ENCODE measurements around the gene HEPN1.

HEPN1 gene

GRCh38 chr11:124918950-124919349, at the start of gene HEPN1:
Gene HEPN1 (plus strand): TSS chr11:124919250.
- Histone ChIP-seq H3K27ac (ENCODE audit: low read length) (no peak within 1 kb of the TSS), H3K9me3 (ENCODE audit: control insufficient read depth in 1 of 2, low read length in 2 of 2) (no peaks in the 10 kb centered on the region), H3K27me3 (ENCODE audit: low read depth, low read length) (no peaks in the 10 kb centered on the region), H3K4me3 (ENCODE audit: low read depth in 1 of 2, low read length in 2 of 2) (no peak within 1 kb of the TSS), H3K4me1 (ENCODE audit: control insufficient read depth in 1 of 2, insufficient read depth in 2 of 2, low read length in 2 of 2) (peaks cover 0 to 12% of the 10 kb centered on the region in 2 donors), H3K36me3 (ENCODE audit: control insufficient read depth in 1 of 2, insufficient read depth in 2 of 2, low read length in 2 of 2) (no peaks in the 10 kb centered on the region)

GRCh38 chr11:124869331-124869730, 49.7 kb upstream of the HEPN1 start:
- Histone ChIP-seq H3K36me3 (ENCODE audit: control insufficient read depth in 1 of 2, insufficient read depth in 2 of 2, low read length in 2 of 2) (no peaks in the 10 kb centered on the region), H3K27me3 (ENCODE audit: low read depth, low read length) (peaks cover 70% of the 10 kb centered on the region), H3K27ac (ENCODE audit: low read length) (no peak overlapping the region), H3K4me3 (ENCODE audit: low read depth in 1 of 2, low read length in 2 of 2) (no peak overlapping the region), H3K9me3 (ENCODE audit: control insufficient read depth in 1 of 2, low read length in 2 of 2) (no peaks in the 10 kb centered on the region), H3K4me1 (ENCODE audit: control insufficient read depth in 1 of 2, insufficient read depth in 2 of 2, low read length in 2 of 2) (peaks cover 0 to 33% of the 10 kb centered on the region in 2 donors)

GRCh38 chr11:124869856-124870387, 49.1 kb upstream of the HEPN1 start:
- no peak overlapping the region for H3K27ac ChIP-seq (ENCODE audit: low read length)
- no peaks in the 10 kb centered on the region for H3K9me3 ChIP-seq (ENCODE audit: control insufficient read depth in 1 of 2, low read length in 2 of 2)
- H3K27me3 ChIP-seq (ENCODE audit: low read depth, low read length) = peaks cover 64% of the 10 kb centered on the region
- H3K36me3 ChIP-seq (ENCODE audit: control insufficient read depth in 1 of 2, insufficient read depth in 2 of 2, low read length in 2 of 2) = no peaks in the 10 kb centered on the region
- H3K4me3 ChIP-seq (ENCODE audit: low read depth in 1 of 2, low read length in 2 of 2) = no peak overlapping the region
- H3K4me1 ChIP-seq (ENCODE audit: control insufficient read depth in 1 of 2, insufficient read depth in 2 of 2, low read length in 2 of 2) = peaks cover 0 to 29% of the 10 kb centered on the region in 2 donors

GRCh38 chr11:124870430-124870829, 48.6 kb upstream of the HEPN1 start:
- Histone ChIP-seq H3K4me3 (ENCODE audit: low read depth in 1 of 2, low read length in 2 of 2) (no peak overlapping the region), H3K4me1 (ENCODE audit: control insufficient read depth in 1 of 2, insufficient read depth in 2 of 2, low read length in 2 of 2) (peaks cover 0 to 24% of the 10 kb centered on the region in 2 donors), H3K36me3 (ENCODE audit: control insufficient read depth in 1 of 2, insufficient read depth in 2 of 2, low read length in 2 of 2) (no peaks in the 10 kb centered on the region), H3K27ac (ENCODE audit: low read length) (no peak overlapping the region), H3K27me3 (ENCODE audit: low read depth, low read length) (peaks cover 59% of the 10 kb centered on the region), H3K9me3 (ENCODE audit: control insufficient read depth in 1 of 2, low read length in 2 of 2) (no peaks in the 10 kb centered on the region)

- Histone ChIP-seq H3K27ac (ENCODE audit: low read length) (no peak overlapping the region), H3K36me3 (ENCODE audit: control insufficient read depth in 1 of 2, insufficient read depth in 2 of 2, low read length in 2 of 2) (no peaks in the 10 kb centered on the region), H3K4me1 (ENCODE audit: control insufficient read depth in 1 of 2, insufficient read depth in 2 of 2, low read length in 2 of 2) (peaks cover 9% of the 10 kb centered on the region in 2 donors), H3K9me3 (ENCODE audit: control insufficient read depth in 1 of 2, low read length in 2 of 2) (no peaks in the 10 kb centered on the region), H3K27me3 (ENCODE audit: low read depth, low read length) (peaks cover 41% of the 10 kb centered on the region), H3K4me3 (ENCODE audit: low read depth in 1 of 2, low read length in 2 of 2) (no peak overlapping the region)
These were observed 46.8 kb upstream of the HEPN1 start for GRCh38 chr11:124872280-124872679.

- no peak overlapping the region for H3K4me3 ChIP-seq (ENCODE audit: low read depth in 1 of 2, low read length in 2 of 2)
- H3K27me3 ChIP-seq (ENCODE audit: low read depth, low read length) = peaks cover 40% of the 10 kb centered on the region
- no peak overlapping the region for H3K27ac ChIP-seq (ENCODE audit: low read length)
- no peaks in the 10 kb centered on the region for H3K9me3 ChIP-seq (ENCODE audit: control insufficient read depth in 1 of 2, low read length in 2 of 2)
- H3K4me1 ChIP-seq (ENCODE audit: control insufficient read depth in 1 of 2, insufficient read depth in 2 of 2, low read length in 2 of 2) = peaks cover 5 to 10% of the 10 kb centered on the region in 2 donors
- no peaks in the 10 kb centered on the region for H3K36me3 ChIP-seq (ENCODE audit: control insufficient read depth in 1 of 2, insufficient read depth in 2 of 2, low read length in 2 of 2)
These were observed 46.3 kb upstream of the HEPN1 start for GRCh38 chr11:124872741-124873140.

- Histone ChIP-seq H3K4me1 (ENCODE audit: control insufficient read depth in 1 of 2, insufficient read depth in 2 of 2, low read length in 2 of 2) (peaks cover under 1 to 10% of the 10 kb centered on the region in 2 donors), H3K9me3 (ENCODE audit: control insufficient read depth in 1 of 2, low read length in 2 of 2) (no peaks in the 10 kb centered on the region), H3K27me3 (ENCODE audit: low read depth, low read length) (peaks cover 30% of the 10 kb centered on the region), H3K4me3 (ENCODE audit: low read depth in 1 of 2, low read length in 2 of 2) (no peak overlapping the region), H3K36me3 (ENCODE audit: control insufficient read depth in 1 of 2, insufficient read depth in 2 of 2, low read length in 2 of 2) (no peaks in the 10 kb centered on the region), H3K27ac (ENCODE audit: low read length) (no peak overlapping the region)
These were observed 45.1 kb upstream of the HEPN1 start for GRCh38 chr11:124873951-124874350.

- H3K9me3 ChIP-seq (ENCODE audit: control insufficient read depth in 1 of 2, low read length in 2 of 2) = no peaks in the 10 kb centered on the region
- no peak overlapping the region for H3K4me3 ChIP-seq (ENCODE audit: low read depth in 1 of 2, low read length in 2 of 2)
- no peaks in the 10 kb centered on the region for H3K36me3 ChIP-seq (ENCODE audit: control insufficient read depth in 1 of 2, insufficient read depth in 2 of 2, low read length in 2 of 2)
- no peak overlapping the region for H3K27ac ChIP-seq (ENCODE audit: low read length)
- peaks cover 22% of the 10 kb centered on the region for H3K27me3 ChIP-seq (ENCODE audit: low read depth, low read length)
- H3K4me1 ChIP-seq (ENCODE audit: control insufficient read depth in 1 of 2, insufficient read depth in 2 of 2, low read length in 2 of 2) = peaks cover 0 to 10% of the 10 kb centered on the region in 2 donors
These were observed 44.3 kb upstream of the HEPN1 start for GRCh38 chr11:124874571-124875255.

GRCh38 chr11:124875401-124875800, 43.6 kb upstream of the HEPN1 start:
- peaks cover 0 to 10% of the 10 kb centered on the region in 2 donors for H3K4me1 ChIP-seq (ENCODE audit: control insufficient read depth in 1 of 2, insufficient read depth in 2 of 2, low read length in 2 of 2)
- peaks cover 16% of the 10 kb centered on the region for H3K27me3 ChIP-seq (ENCODE audit: low read depth, low read length)
- H3K4me3 ChIP-seq (ENCODE audit: low read depth in 1 of 2, low read length in 2 of 2) = peak overlapping the region; percentile 59 to 78
- no peaks in the 10 kb centered on the region for H3K9me3 ChIP-seq (ENCODE audit: control insufficient read depth in 1 of 2, low read length in 2 of 2)
- no peaks in the 10 kb centered on the region for H3K36me3 ChIP-seq (ENCODE audit: control insufficient read depth in 1 of 2, insufficient read depth in 2 of 2, low read length in 2 of 2)
- no peak overlapping the region for H3K27ac ChIP-seq (ENCODE audit: low read length)

GRCh38 chr11:124875943-124876817, 42.9 kb upstream of the HEPN1 start:
- Histone ChIP-seq H3K4me3 (ENCODE audit: low read depth in 1 of 2, low read length in 2 of 2) (peak overlapping the region; percentile 59 to 78), H3K9me3 (ENCODE audit: control insufficient read depth in 1 of 2, low read length in 2 of 2) (no peaks in the 10 kb centered on the region), H3K27ac (ENCODE audit: low read length) (peak overlapping the region; percentile 16), H3K4me1 (ENCODE audit: control insufficient read depth in 1 of 2, insufficient read depth in 2 of 2, low read length in 2 of 2) (peaks cover 0 to 10% of the 10 kb centered on the region in 2 donors), H3K27me3 (ENCODE audit: low read depth, low read length) (peaks cover 10% of the 10 kb centered on the region), H3K36me3 (ENCODE audit: control insufficient read depth in 1 of 2, insufficient read depth in 2 of 2, low read length in 2 of 2) (no peaks in the 10 kb centered on the region)
